ENCODE measurements around the gene INPP4B.

Gene INPP4B

GRCh38 chr4:142360657-142361056, 485.4 kb downstream of the INPP4B start:
- no peak for DNase-seq (ENCODE audit: low spot score)
- TF ChIP-seq CTCF (IDR thresholded peaks at IDR 0.05; ENCODE audit: extremely low read depth, missing control alignments), result no peak

GRCh38 chr4:142358656-142359055, 487.4 kb downstream of the INPP4B start:
- TF ChIP-seq CTCF (IDR thresholded peaks at IDR 0.05; ENCODE audit: extremely low read depth, missing control alignments), result no peak
- DNase-seq (ENCODE audit: low spot score), result no peak

GRCh38 chr4:142356801-142357200, 489.3 kb downstream of the INPP4B start:
- no peak for DNase-seq (ENCODE audit: low spot score)
- TF ChIP-seq CTCF (IDR thresholded peaks at IDR 0.05; ENCODE audit: extremely low read depth, missing control alignments), result no peak

GRCh38 chr4:142356118-142356759, 489.9 kb downstream of the INPP4B start:
- no peak for DNase-seq (ENCODE audit: low spot score)
- TF ChIP-seq CTCF (IDR thresholded peaks at IDR 0.05; ENCODE audit: extremely low read depth, missing control alignments), result no peak

- no peak for TF ChIP-seq CTCF (IDR thresholded peaks at IDR 0.05; ENCODE audit: extremely low read depth, missing control alignments)
- DNase-seq (ENCODE audit: low spot score), result no peak
Measured at GRCh38 chr4:142355421-142355930, 490.6 kb downstream of the INPP4B start.

- no peak for TF ChIP-seq CTCF (IDR thresholded peaks at IDR 0.05; ENCODE audit: extremely low read depth, missing control alignments)
- DNase-seq (ENCODE audit: low spot score), result no peak
Measured at GRCh38 chr4:142354794-142355420, 491.2 kb downstream of the INPP4B start.

GRCh38 chr4:142354041-142354440, 492.1 kb downstream of the INPP4B start:
- TF ChIP-seq CTCF (IDR thresholded peaks at IDR 0.05; ENCODE audit: extremely low read depth, missing control alignments), result no peak
- no peak for DNase-seq (ENCODE audit: low spot score)

Data from GM20000 (cell line).